MCF 10A (cell line): ENCODE results near the gene SH3BP1. TPM values are rescaled to one million over a fixed set of nuclear protein-coding genes. Genes with fewer than 3 reads are reported as not detected.
"Not testable (repeated sequence)": the region's sequence is repeated elsewhere in the genome, so short reads cannot be mapped to it uniquely, and the experiment has no call there.

ENCODE experiments used
- BruUV-seq: library from RNA; stranded (reverse); fragments of 400-500 nt; replicated peaks from 2 replicates; lab custom pipeline; 2021; lab: Mats Ljungman, UMichigan
- CTCF ChIA-PET: fragments of 300-600 bp; sonication (Branson Sonifier 250); formaldehyde crosslinking; extraction: SDS; loops from one replicate; lab custom pipeline; 2021; ENCODE audit warnings: antibody characterized with exemption, inconsistent platforms; lab: Yijun Ruan, JAX
- POLR2A ChIA-PET: fragments of 300-600, 350-650 bp; sonication (Branson Sonifier 250); formaldehyde crosslinking; extraction: SDS; loops from one replicate; lab custom pipeline; 2020; ENCODE audit warnings: antibody characterized with exemption, inconsistent platforms; lab: Yijun Ruan, JAX
- DNase-seq: peaks from one replicate; pipeline ENCODE4 v3.0.0-alpha.2; 2018; ENCODE audit not compliant: unreplicated experiment
- H3K27ac Mint-ChIP-seq: one replicate; pipeline ENCODE4 v1.8.0; 2022; ENCODE audit warnings: mild to moderate bottlenecking, low read depth, mixed read lengths; ENCODE audit not compliant: unreplicated experiment
- H3K27me3 Mint-ChIP-seq: one replicate; pipeline ENCODE4 v1.8.0; 2022; ENCODE audit warnings: mixed read lengths; ENCODE audit not compliant: insufficient read depth, unreplicated experiment
- H3K36me3 Mint-ChIP-seq: one replicate; pipeline ENCODE4 v1.8.0; 2022; ENCODE audit warnings: mild to moderate bottlenecking, moderate library complexity, mixed read lengths; ENCODE audit not compliant: insufficient read depth, unreplicated experiment
- H3K4me1 Mint-ChIP-seq: one replicate; pipeline ENCODE4 v1.8.0; 2022; ENCODE audit warnings: mixed read lengths; ENCODE audit not compliant: insufficient read depth, unreplicated experiment
- H3K4me3 Mint-ChIP-seq: one replicate; pipeline ENCODE4 v1.8.0; 2022; ENCODE audit warnings: mild to moderate bottlenecking, moderate library complexity, mixed read lengths; ENCODE audit not compliant: unreplicated experiment
- H3K9me3 Mint-ChIP-seq: one replicate; pipeline ENCODE4 v1.8.0; 2022; ENCODE audit warnings: mixed read lengths; ENCODE audit not compliant: unreplicated experiment
- intact Hi-C: fragments of 100-400 bp; cut with micrococcal nuclease; formaldehyde crosslinking; loops from 2 replicates; pipeline ENCODE4 v1.14.1; 2022
- total RNA-seq: library from RNA; stranded (reverse); gene quantifications from 2 replicates; pipeline ENCODE4 v1.2.3, GENCODE V29; 2022
- TF ChIP-seq, protein P1 (sequence below): fragments of 200-600 bp; IDR thresholded peaks from one replicate; pipeline ENCODE4 v1.8.0; 2022; ENCODE audit warnings: antibody characterized with exemption, mild to moderate bottlenecking; ENCODE audit not compliant: unreplicated experiment

The SH3BP1 gene
- total RNA-seq, 1 experiment from 2014 or later, result 1.5 TPM

DNA sequence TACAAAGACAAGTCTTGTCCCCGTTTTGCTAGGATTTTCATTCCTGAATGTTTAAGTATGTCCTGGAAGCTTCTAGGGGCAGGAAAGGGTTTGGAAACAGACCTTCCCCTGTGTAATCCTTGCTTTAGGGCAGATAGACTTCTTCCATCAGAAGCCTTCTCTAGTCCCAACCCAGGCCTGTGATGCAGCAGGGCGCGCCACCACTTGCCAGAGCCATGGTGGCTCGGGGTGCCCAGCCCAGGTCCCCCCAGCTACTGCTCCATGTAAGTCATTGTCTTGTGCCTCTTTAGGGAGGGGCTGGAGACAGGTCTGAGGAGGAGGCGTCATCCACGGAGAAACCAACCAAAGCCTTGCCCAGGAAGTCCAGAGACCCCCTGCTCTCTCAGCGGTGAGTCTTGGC lies 50.9 kb downstream of the SH3BP1 start:
- Mint-ChIP-seq H3K36me3 (peaks cover 59% of the 10 kb centered on the region), H3K27ac (no peak overlapping the region), H3K4me1 (peaks cover 24% of the 10 kb centered on the region), H3K4me3 (no peak overlapping the region), H3K27me3 (no peaks in the 10 kb centered on the region), H3K9me3 (no peaks in the 10 kb centered on the region)
- DNase-seq, result peak; percentile 19
- ChIA-PET POLR2A (interaction anchor here (2.1 kb wide), 1 partner anchor 33 kb away, joined by 6 read pairs; no protein-coding TSS in a partner anchor), CTCF (interaction anchor here (0.9 kb wide), 1 partner anchor 82 kb away, joined by 5 read pairs; the partner anchor contains the start of gene GGA1)
- TF ChIP-seq, protein P1, sequence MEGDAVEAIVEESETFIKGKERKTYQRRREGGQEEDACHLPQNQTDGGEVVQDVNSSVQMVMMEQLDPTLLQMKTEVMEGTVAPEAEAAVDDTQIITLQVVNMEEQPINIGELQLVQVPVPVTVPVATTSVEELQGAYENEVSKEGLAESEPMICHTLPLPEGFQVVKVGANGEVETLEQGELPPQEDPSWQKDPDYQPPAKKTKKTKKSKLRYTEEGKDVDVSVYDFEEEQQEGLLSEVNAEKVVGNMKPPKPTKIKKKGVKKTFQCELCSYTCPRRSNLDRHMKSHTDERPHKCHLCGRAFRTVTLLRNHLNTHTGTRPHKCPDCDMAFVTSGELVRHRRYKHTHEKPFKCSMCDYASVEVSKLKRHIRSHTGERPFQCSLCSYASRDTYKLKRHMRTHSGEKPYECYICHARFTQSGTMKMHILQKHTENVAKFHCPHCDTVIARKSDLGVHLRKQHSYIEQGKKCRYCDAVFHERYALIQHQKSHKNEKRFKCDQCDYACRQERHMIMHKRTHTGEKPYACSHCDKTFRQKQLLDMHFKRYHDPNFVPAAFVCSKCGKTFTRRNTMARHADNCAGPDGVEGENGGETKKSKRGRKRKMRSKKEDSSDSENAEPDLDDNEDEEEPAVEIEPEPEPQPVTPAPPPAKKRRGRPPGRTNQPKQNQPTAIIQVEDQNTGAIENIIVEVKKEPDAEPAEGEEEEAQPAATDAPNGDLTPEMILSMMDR, result no peak
- BruUV-seq, result no TSS peak
- intact Hi-C loops, result no loop called here

DNA sequence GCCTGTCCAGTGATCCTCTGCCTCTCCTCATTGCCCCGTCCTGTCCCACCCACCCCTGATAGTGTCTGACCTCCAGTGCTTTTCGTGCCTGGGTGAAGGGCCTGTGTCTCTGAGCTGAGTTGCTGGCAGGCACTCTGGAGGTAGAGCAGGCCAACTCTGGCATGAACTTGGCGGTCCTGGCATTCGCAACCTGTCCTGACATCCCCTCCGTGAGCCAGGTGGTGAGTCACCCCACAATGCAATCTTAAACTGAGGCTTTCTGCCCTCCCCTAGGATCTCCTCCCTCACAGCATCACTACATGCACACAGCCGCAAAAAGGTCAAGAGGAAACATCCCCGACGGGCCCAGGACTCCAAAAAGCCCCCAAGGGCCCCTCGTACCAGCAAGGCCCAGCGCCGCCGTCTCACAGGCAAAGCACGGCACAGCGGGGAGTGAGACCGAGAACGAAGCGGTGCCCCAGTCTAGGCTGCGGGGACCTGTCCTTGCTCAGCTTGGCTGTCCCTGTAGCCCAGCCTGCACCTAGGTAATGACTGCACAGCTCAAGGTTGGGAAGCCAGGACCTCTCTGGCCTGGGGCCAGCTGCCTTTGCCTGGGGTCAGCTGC lies 51.5 kb downstream of the SH3BP1 start:
- intact Hi-C loops, result no loop called here
- ChIA-PET POLR2A (interaction anchor here (2.1 kb wide), 1 partner anchor 34 kb away, joined by 6 read pairs; no protein-coding TSS in a partner anchor), CTCF (interaction anchor here (0.6 to 0.9 kb wide), 2 partner anchors 28 to 82 kb away, joined by 3 to 5 read pairs; partner anchors contain the start of gene GGA1)
- H3K4me1 Mint-ChIP-seq, result peaks cover 27% of the 10 kb centered on the region
- BruUV-seq, result no TSS peak
- H3K27me3 Mint-ChIP-seq, result no peaks in the 10 kb centered on the region
- no peak overlapping the region for H3K27ac Mint-ChIP-seq
- H3K4me3 Mint-ChIP-seq, result no peak overlapping the region
- no peaks in the 10 kb centered on the region for H3K9me3 Mint-ChIP-seq
- peak; percentile 91 for DNase-seq
- TF ChIP-seq, protein P1, result no peak
- H3K36me3 Mint-ChIP-seq, result peaks cover 59% of the 10 kb centered on the region

DNA sequence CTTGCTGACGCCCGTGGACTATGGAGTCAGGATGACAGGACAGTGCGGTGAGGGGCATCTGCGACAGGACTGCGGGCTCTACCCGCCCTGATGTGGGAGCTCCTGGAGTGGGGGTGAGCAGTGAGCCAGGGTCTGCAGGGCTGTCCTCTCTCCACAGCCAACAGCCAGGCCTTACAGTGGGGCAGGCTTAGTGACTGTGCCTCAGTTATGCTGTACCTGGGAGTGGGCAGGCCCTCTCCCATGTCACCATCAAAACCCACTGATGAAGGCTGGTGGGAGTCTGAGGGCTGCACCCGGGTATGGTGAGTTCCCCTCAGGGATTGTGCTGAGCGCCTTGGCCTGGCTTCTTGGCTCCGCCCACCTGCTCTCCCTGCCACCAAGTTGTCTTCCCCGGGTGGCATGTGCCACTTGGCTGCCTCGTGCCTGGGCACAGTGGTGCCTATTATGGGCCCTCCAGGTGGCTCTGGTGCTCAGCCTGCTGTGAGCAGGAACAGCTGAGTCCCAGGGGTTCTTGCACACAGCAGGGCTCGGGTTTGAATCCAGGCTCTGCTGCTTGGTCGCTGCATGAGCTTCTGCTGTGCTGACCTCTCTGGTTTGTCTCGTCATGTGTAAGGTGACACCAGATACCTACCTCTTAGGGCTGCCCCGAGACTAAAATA lies 53.3 kb downstream of the SH3BP1 start:
- H3K9me3 Mint-ChIP-seq, result no peaks in the 10 kb centered on the region
- ChIA-PET CTCF (interaction anchor here (0.6 to 0.7 kb wide), 2 partner anchors 14 to 24 kb away, joined by 3 read pairs; no protein-coding TSS in a partner anchor), POLR2A (interaction anchor here (0.6 to 1.1 kb wide), 3 partner anchors 13 to 82 kb away, joined by 3 read pairs; no protein-coding TSS in a partner anchor)
- H3K4me3 Mint-ChIP-seq, result no peak overlapping the region
- intact Hi-C loops, result no loop called here
- peaks cover 59% of the 10 kb centered on the region for H3K36me3 Mint-ChIP-seq
- H3K27me3 Mint-ChIP-seq, result no peaks in the 10 kb centered on the region
- BruUV-seq, result no TSS peak
- peaks cover 22% of the 10 kb centered on the region for H3K4me1 Mint-ChIP-seq
- TF ChIP-seq, protein P1, result no peak
- DNase-seq, result no peak
- H3K27ac Mint-ChIP-seq, result no peak overlapping the region

DNA sequence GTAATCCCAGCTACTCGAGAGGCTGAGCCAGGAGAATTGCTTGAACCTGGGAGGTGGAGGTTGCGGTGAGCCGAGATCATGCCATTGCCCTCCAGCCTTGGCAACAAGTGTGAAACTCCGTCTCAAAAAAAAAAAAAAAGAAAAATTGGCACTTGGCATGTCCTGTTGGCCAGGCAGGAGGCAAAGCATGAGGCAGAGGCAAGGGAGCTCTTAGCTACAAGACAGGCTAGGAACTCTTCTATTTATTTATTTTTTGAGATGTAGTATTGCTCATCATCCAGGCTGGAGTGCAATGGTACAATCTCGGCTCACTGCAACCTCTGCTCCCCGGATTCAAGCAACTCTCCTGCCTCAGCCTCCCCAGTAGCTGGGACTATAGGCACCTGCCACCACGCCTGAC lies 54.7 kb downstream of the SH3BP1 start:
- Mint-ChIP-seq H3K36me3 (peaks cover 47% of the 10 kb centered on the region), H3K4me1 (peaks cover 12% of the 10 kb centered on the region)
- CTCF ChIA-PET, result interaction anchor here (0.7 to 1.6 kb wide), 3 partner anchors 9 to 156 kb away, joined by 3 to 5 read pairs (median 4); no protein-coding TSS in a partner anchor
- H3K27me3 Mint-ChIP-seq, BruUV-seq, intact Hi-C loops, H3K9me3 Mint-ChIP-seq, H3K27ac Mint-ChIP-seq, H3K4me3 Mint-ChIP-seq, DNase-seq: not testable (repeated sequence)
- POLR2A ChIA-PET, result interaction anchor here (0.6 kb wide), 1 partner anchor 253 kb away, joined by 4 read pairs; no protein-coding TSS in a partner anchor

DNA sequence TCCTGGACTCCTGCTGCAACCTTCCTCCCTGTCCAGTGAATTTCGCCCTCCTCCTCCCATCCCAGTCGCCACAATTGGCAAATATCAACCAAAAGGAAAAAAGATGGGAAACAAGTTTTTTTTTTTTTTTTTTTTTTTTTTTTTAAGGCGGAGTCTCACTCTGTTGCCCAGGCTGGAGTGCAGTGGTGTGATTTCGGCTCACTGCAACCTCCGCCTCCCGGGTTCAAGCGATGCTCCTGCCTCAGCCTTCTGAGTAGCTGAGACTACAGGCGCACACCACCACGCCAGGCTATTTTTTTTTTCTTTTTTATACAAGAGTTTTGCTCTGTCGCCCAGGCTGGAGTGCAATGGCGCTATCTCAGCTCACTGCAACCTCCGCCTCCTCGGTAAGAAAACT lies 56.8 kb downstream of the SH3BP1 start:
- H3K4me1 Mint-ChIP-seq, H3K9me3 Mint-ChIP-seq, H3K27ac Mint-ChIP-seq, DNase-seq, BruUV-seq, H3K27me3 Mint-ChIP-seq, H3K4me3 Mint-ChIP-seq, intact Hi-C loops: not testable (repeated sequence)
- ChIA-PET POLR2A (interaction anchor here (0.6 to 1.8 kb wide), 4 partner anchors 15 to 57 kb away, joined by 3 to 5 read pairs (median 3); no protein-coding TSS in a partner anchor), CTCF (interaction anchor here (0.7 to 1.0 kb wide), 2 partner anchors 14 to 55 kb away, joined by 3 to 4 read pairs; no protein-coding TSS in a partner anchor)
- H3K36me3 Mint-ChIP-seq, result peaks cover 31% of the 10 kb centered on the region
